GM12878 (cell line): ENCODE data around the gene BTF3.

Source experiments
- BACH1 ChIP-seq: fragments of 450-650 bp; IDR thresholded peaks from 2 replicates; pipeline ENCODE4 v1.6.1; 2017; ENCODE audit warnings: mild to moderate bottlenecking, borderline replicate concordance
- EZH2 ChIP-seq: IDR thresholded peaks from 2 replicates; pipeline ENCODE4 v1.6.1; 2012; ENCODE audit warnings: low read depth, mild to moderate bottlenecking, control low read depth, inconsistent platforms, low read length, borderline replicate concordance; ENCODE audit not compliant: control insufficient read depth
- FOS ChIP-seq: IDR thresholded peaks from 3 replicates; pipeline ENCODE4 v1.6.1; 2011; ENCODE audit warnings: borderline replicate concordance; ENCODE audit not compliant: insufficient read length; ENCODE audit errors: extremely low read depth
- HCFC1 ChIP-seq: fragments of 150-350 bp; IDR thresholded peaks from 2 replicates; pipeline ENCODE4 v1.6.1; 2014; ENCODE audit warnings: low read length
- JUNB ChIP-seq: IDR thresholded peaks from 2 replicates; pipeline ENCODE4 v1.6.1; 2016; ENCODE audit warnings: antibody characterized with exemption, mild to moderate bottlenecking
- MTA2 ChIP-seq: fragments of 450-650 bp; IDR thresholded peaks from 2 replicates; pipeline ENCODE4 v1.6.1; 2016; ENCODE audit warnings: low read depth, mild to moderate bottlenecking, moderate library complexity
- MYC ChIP-seq: IDR thresholded peaks from 2 replicates; pipeline ENCODE4 v1.6.1; 2011; ENCODE audit warnings: mild to moderate bottlenecking, low read length, moderate library complexity, inconsistent platforms; ENCODE audit not compliant: insufficient read depth, insufficient replicate concordance, insufficient read length, severe bottlenecking
- NR2C1 ChIP-seq: fragments of 450-650 bp; IDR thresholded peaks from 2 replicates; pipeline ENCODE4 v1.6.1; 2017; ENCODE audit warnings: antibody characterized with exemption, mild to moderate bottlenecking, moderate library complexity
- ZNF274 ChIP-seq: IDR thresholded peaks from one replicate; pipeline ENCODE4 v1.8.0; 2011; ENCODE audit not compliant: insufficient read length, insufficient read depth
- ZZZ3 ChIP-seq: IDR thresholded peaks from 2 replicates; pipeline ENCODE4 v1.6.1; 2011; ENCODE audit warnings: low read depth; ENCODE audit not compliant: control insufficient read depth, insufficient read length
- TF ChIP-seq, protein P1 (sequence below): IDR thresholded peaks from 2 replicates; pipeline ENCODE4 v1.6.1; 2012; ENCODE audit warnings: low read depth, low read length, improper control_type of control experiment
- TF ChIP-seq, protein P2 (sequence below), 3 experiments: IDR thresholded peaks in 2 of 3; conservative IDR thresholded peaks in 1 of 3; 2 replicates each; pipeline ENCODE4 v1.5.1; 2011; ENCODE audit warnings: low read depth in 3 of 3, low read length in 3 of 3, mild to moderate bottlenecking in 3 of 3, control low read depth in 2 of 3, moderate library complexity in 2 of 3, inconsistent platforms in 1 of 3, mixed read lengths in 1 of 3; ENCODE audit not compliant: control insufficient read depth in 2 of 3, insufficient read depth in 1 of 3; ENCODE audit errors: extremely low read depth in 1 of 3

GRCh38 chr5:73534971-73535370 lies 36.7 kb downstream of the BTF3 start:
- TF ChIP-seq EZH2 (no peak), NR2C1 (no peak), MYC (no peak), ZZZ3 (no peak), BACH1 (no peak), MTA2 (no peak), JUNB (no peak), HCFC1 (no peak), FOS (no peak), ZNF274 (no peak)
- TF ChIP-seq, protein P1, sequence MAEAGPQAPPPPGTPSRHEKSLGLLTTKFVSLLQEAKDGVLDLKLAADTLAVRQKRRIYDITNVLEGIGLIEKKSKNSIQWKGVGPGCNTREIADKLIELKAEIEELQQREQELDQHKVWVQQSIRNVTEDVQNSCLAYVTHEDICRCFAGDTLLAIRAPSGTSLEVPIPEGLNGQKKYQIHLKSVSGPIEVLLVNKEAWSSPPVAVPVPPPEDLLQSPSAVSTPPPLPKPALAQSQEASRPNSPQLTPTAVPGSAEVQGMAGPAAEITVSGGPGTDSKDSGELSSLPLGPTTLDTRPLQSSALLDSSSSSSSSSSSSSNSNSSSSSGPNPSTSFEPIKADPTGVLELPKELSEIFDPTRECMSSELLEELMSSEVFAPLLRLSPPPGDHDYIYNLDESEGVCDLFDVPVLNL = no peak
- TF ChIP-seq, protein P2, sequence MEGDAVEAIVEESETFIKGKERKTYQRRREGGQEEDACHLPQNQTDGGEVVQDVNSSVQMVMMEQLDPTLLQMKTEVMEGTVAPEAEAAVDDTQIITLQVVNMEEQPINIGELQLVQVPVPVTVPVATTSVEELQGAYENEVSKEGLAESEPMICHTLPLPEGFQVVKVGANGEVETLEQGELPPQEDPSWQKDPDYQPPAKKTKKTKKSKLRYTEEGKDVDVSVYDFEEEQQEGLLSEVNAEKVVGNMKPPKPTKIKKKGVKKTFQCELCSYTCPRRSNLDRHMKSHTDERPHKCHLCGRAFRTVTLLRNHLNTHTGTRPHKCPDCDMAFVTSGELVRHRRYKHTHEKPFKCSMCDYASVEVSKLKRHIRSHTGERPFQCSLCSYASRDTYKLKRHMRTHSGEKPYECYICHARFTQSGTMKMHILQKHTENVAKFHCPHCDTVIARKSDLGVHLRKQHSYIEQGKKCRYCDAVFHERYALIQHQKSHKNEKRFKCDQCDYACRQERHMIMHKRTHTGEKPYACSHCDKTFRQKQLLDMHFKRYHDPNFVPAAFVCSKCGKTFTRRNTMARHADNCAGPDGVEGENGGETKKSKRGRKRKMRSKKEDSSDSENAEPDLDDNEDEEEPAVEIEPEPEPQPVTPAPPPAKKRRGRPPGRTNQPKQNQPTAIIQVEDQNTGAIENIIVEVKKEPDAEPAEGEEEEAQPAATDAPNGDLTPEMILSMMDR (IDR thresholded peaks at IDR 0.05 in 2 of 3, conservative IDR thresholded peaks at IDR 0.05 in 1 of 3; ENCODE audit: control insufficient read depth in 2 of 3, extremely low read depth in 1 of 3, insufficient read depth in 1 of 3, low read depth in 3 of 3, low read length in 3 of 3) = no peak
